GM19452 (cell line): ENCODE results near the gene WDR86.

ENCODE experiments used
- ATAC-seq: cut with Tn5 transposase; IDR thresholded peaks from one replicate; pipeline ENCODE4 v1.9.1; 2021; ENCODE audit not compliant: unreplicated experiment

Gene WDR86

GRCh38 chr7:151427705-151428377 is 18.0 kb upstream of the WDR86 start:
- ATAC-seq = no peak

GRCh38 chr7:151426904-151427704 is 17.3 kb upstream of the WDR86 start:
- ATAC-seq = no peak

- ATAC-seq = no peak
Measured at GRCh38 chr7:151426441-151426903, 16.6 kb upstream of the WDR86 start.

GRCh38 chr7:151425670-151426440 is 16.0 kb upstream of the WDR86 start:
- no peak for ATAC-seq

GRCh38 chr7:151424799-151425198 is 15.0 kb upstream of the WDR86 start:
- no peak for ATAC-seq

- ATAC-seq = no peak
Measured at GRCh38 chr7:151423936-151424335, 14.1 kb upstream of the WDR86 start.

GRCh38 chr7:151423226-151423625 is 13.4 kb upstream of the WDR86 start:
- ATAC-seq = no peak

- ATAC-seq = no peak
Measured at GRCh38 chr7:151422212-151422611, 12.4 kb upstream of the WDR86 start.

GRCh38 chr7:151420144-151420543 is 10.3 kb upstream of the WDR86 start:
- ATAC-seq = no peak

- ATAC-seq = no peak
Measured at GRCh38 chr7:151416941-151417315, 7.1 kb upstream of the WDR86 start.

GRCh38 chr7:151416112-151416940 is 6.5 kb upstream of the WDR86 start:
- no peak for ATAC-seq

- no peak for ATAC-seq
Measured at GRCh38 chr7:151415375-151416105, 5.7 kb upstream of the WDR86 start.

- no peak for ATAC-seq
Measured at GRCh38 chr7:151413241-151413640, 3.4 kb upstream of the WDR86 start.

GRCh38 chr7:151412318-151412717 is 2.5 kb upstream of the WDR86 start:
- ATAC-seq = no peak

GRCh38 chr7:151411551-151411950 is 1.7 kb upstream of the WDR86 start:
- ATAC-seq = no peak

- no peak for ATAC-seq
Measured at GRCh38 chr7:151410405-151411390, 860 bp upstream of the WDR86 start.

GRCh38 chr7:151408839-151409666 is 785 bp downstream of the WDR86 start:
- ATAC-seq = peak; percentile 63

GRCh38 chr7:151408498-151408838 is 1.4 kb downstream of the WDR86 start:
- ATAC-seq = no peak
